Stomach (tissue), 9 donors: ENCODE data around the gene CAMTA2. TPM values are rescaled to one million over a fixed set of nuclear protein-coding genes. Genes with fewer than 3 reads are reported as not detected.

Source experiments
- DNase-seq, 2 donors: peaks; one replicate each; pipeline versions ENCODE4 v3.0.0 to v3.0.0-alpha.2; 2013 to 2019
- H3K27ac ChIP-seq, 5 donors: fragments of 200-600 bp in 4 of 5; sonication (generic) in 4 of 5; one replicate each; pipeline ENCODE4 v1.5.1; 2013 to 2019; ENCODE audit warnings: mild to moderate bottlenecking in 1 of 5, moderate library complexity in 1 of 5
- H3K27me3 ChIP-seq, 3 donors: fragments of 200-600 bp; sonication (generic); one replicate each; pipeline ENCODE4 v1.5.1; 2017 to 2019; ENCODE audit warnings: mixed run types in 1 of 3
- H3K36me3 ChIP-seq, 4 donors: fragments of 200-600 bp; sonication (generic); 1 replicate in 3 of 4; 2 replicates in 1 of 4; pipeline ENCODE4 v1.5.1; 2016 to 2019
- H3K4me1 ChIP-seq, 4 donors: fragments of 200-600 bp; sonication (generic); one replicate each; pipeline ENCODE4 v1.5.1; 2016 to 2019
- H3K4me3 ChIP-seq, 4 donors: fragments of 200-600 bp; sonication (generic) in 3 of 4; one replicate each; pipeline ENCODE4 v1.5.1; 2016 to 2019; ENCODE audit warnings: mild to moderate bottlenecking in 1 of 4
- H3K9me3 ChIP-seq, 4 donors: fragments of 200-600 bp; sonication (generic); one replicate each; pipeline ENCODE4 v1.5.1; 2016 to 2019
- EP300 ChIP-seq: sonication (generic); formaldehyde crosslinking; IDR thresholded peaks from one replicate; pipeline ENCODE4 v1.6.1; 2017; ENCODE audit warnings: antibody characterized with exemption
- POLR2A ChIP-seq, 4 donors: fragments of 450-650 bp; IDR thresholded peaks; one replicate each; pipeline ENCODE4 v1.6.1; 2016; ENCODE audit warnings: antibody characterized with exemption in 4 of 4, control low read depth in 2 of 4, mild to moderate bottlenecking in 1 of 4, moderate library complexity in 1 of 4
- POLR2AphosphoS5 ChIP-seq, 3 donors: sonication (generic); formaldehyde crosslinking; IDR thresholded peaks; one replicate each; pipeline ENCODE4 v1.6.1; 2016; ENCODE audit warnings: antibody characterized with exemption in 3 of 3
- WGBS, 5 donors: extraction: QIAGEN DNeasy Blood & Tissue Kit in 3 of 5; methylation state at CpG; one replicate each; pipeline versions ENCODE4 v1.1.5 to v1.1.7; 2013 to 2018; 5-methylcytosine and 5-hydroxymethylcytosine counted together
- intact Hi-C: fragments of 100-400 bp; cut with DNase I; formaldehyde crosslinking; loops from one replicate; pipeline ENCODE4 v1.15.1; 2023; ENCODE audit warnings: low total_unique reads
- polyA plus RNA-seq, 3 donors: library from polyadenylated mRNA; stranded (reverse); fragments of 200-250 nt; gene quantifications; one replicate each; pipeline ENCODE4 v1.2.3, GENCODE V29; 2013
- total RNA-seq, 5 donors: library from RNA; depleted of rRNA; stranded (reverse); fragments of >200 nt; gene quantifications; one replicate each; pipeline versions ENCODE4 v1.1.0 to v1.2.3, GENCODE V29; 2014 to 2016
- TF ChIP-seq, protein P1 (sequence below), 7 experiments: fragments of 450-650 bp in 4 of 7; fragments of 200-600 bp in 3 of 7; sonication (generic) in 3 of 7; IDR thresholded peaks; one replicate each; pipeline ENCODE4 v1.5.1; 2016 to 2019; ENCODE audit warnings: antibody characterized with exemption in 7 of 7, control low read depth in 2 of 7, mild to moderate bottlenecking in 1 of 7
- donor health status: healthy with polysubstance abuse.
- donor health status: Bipolar disorder and iron deficiency.
- donor health status: healthy.

The CAMTA2 gene
- total and polyA plus RNA-seq, 8 donors = 8.1 to 202 (median 54.6) TPM

DNA sequence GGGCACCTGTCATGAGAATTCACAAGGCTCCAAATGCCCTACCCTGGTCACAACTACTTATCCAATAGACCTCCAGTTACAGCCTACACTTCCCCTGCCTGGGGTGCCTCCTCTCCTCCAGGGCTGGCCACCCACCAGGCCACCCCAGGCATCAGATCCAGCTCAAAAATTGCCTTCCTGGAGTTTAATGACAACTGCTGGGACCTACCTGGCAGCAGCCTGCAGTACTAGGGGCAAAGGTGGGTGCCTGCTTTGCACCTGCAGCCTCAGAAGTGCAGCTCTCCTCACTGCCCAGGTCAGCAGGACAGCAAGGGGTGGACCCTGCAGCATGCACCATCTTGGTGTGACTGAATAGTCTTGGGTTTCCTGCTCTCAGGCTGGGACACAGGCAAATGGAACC is 51.8 kb downstream of the CAMTA2 start:
- intact Hi-C loops = no loop called here
- H3K9me3 ChIP-seq = no peaks in the 10 kb centered on the region
- H3K4me3 ChIP-seq = no peak overlapping the region
- H3K27me3 ChIP-seq = no peaks in the 10 kb centered on the region
- TF ChIP-seq EP300 = no peak
- no peak for TF ChIP-seq POLR2AphosphoS5 (IDR thresholded peaks at IDR 0.05)
- no peak for TF ChIP-seq POLR2A (IDR thresholded peaks at IDR 0.05)
- TF ChIP-seq, protein P1, sequence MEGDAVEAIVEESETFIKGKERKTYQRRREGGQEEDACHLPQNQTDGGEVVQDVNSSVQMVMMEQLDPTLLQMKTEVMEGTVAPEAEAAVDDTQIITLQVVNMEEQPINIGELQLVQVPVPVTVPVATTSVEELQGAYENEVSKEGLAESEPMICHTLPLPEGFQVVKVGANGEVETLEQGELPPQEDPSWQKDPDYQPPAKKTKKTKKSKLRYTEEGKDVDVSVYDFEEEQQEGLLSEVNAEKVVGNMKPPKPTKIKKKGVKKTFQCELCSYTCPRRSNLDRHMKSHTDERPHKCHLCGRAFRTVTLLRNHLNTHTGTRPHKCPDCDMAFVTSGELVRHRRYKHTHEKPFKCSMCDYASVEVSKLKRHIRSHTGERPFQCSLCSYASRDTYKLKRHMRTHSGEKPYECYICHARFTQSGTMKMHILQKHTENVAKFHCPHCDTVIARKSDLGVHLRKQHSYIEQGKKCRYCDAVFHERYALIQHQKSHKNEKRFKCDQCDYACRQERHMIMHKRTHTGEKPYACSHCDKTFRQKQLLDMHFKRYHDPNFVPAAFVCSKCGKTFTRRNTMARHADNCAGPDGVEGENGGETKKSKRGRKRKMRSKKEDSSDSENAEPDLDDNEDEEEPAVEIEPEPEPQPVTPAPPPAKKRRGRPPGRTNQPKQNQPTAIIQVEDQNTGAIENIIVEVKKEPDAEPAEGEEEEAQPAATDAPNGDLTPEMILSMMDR (IDR thresholded peaks at IDR 0.05) = no peak
- no peak overlapping the region for H3K27ac ChIP-seq
- H3K4me1 ChIP-seq = peaks cover 21 to 36% (median 32%) of the 10 kb centered on the region in 4 donors
- H3K36me3 ChIP-seq = peaks cover 25 to 41% (median 27%) of the 10 kb centered on the region in 4 donors
- no peak for DNase-seq

DNA sequence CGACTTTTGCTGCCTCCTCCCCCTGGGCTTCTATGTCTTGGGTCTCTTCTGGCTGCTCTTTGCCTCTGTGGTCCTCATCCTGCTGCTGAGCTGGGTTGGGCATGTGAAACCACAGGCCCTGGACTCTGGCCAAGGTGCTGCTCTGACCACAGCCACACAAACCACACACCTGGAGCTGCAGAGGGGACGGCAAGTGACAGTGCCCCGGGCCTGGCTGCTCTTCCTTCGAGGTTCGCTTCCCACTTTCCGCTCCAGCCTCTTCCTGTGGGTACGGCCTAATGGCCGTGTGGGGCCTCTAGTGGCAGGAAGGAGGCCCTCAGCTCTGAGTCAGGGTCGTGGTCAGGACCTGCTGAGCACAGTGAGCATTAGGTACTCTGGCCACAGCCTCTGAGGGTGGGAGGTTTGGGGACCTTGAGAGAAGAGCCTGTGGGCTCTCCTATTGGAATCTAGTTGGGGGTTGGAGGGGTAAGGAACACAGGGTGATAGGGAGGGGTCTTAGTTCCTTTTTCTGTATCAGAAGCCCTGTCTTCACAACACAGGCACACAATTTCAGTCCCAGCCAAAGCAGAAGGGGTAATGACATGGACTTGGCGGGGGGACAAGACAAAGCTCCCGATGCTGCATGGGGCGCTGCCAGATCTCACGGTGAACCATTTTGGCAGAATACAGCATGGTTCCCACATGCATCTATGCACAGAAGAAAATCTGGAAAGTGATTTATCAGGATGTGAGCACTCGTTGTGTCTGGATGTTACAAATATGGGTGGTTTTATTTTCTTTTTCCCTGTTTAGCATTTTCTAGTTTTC is 53.1 kb downstream of the CAMTA2 start:
- DNase-seq = peak; percentile 64 to 69
- peak in 1 of 3 donors; percentile 20 for TF ChIP-seq POLR2AphosphoS5 (IDR thresholded peaks at IDR 0.05)
- no peak for TF ChIP-seq EP300
- no peaks in the 10 kb centered on the region for H3K27me3 ChIP-seq
- H3K9me3 ChIP-seq = no peaks in the 10 kb centered on the region
- peaks cover 21 to 35% (median 29%) of the 10 kb centered on the region in 4 donors for H3K4me1 ChIP-seq
- H3K4me3 ChIP-seq = no peak overlapping the region
- intact Hi-C loops = no loop called here
- peak overlapping the region in 2 of 5 donors; percentile 19 to 32 for H3K27ac ChIP-seq
- WGBS, 5 donors = 22 to 28% (median 26%) methylated on average over 10 to 14 of the region's 14 CpGs
- H3K36me3 ChIP-seq = peaks cover 25 to 41% (median 27%) of the 10 kb centered on the region in 4 donors

DNA sequence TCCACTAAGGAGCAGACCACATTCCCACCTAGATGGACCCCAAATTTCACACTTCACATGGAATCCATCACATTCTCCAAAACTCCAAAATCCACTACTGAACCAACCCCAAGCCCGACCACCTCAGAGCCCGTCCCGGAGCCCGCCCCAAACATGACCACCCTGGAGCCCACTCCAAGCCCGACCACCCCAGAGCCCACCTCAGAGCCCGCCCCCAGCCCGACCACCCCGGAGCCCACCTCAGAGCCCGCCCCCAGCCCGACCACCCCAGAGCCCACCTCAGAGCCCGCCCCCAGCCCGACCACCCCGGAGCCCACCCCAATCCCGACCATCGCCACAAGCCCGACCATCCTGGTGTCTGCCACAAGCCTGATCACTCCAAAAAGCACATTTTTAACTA is 53.8 kb downstream of the CAMTA2 start:
- H3K4me1 ChIP-seq = peaks cover 14 to 27% (median 22%) of the 10 kb centered on the region in 4 donors
- intact Hi-C loops = no loop called here
- 75 to 92% (median 77%) methylated on average over 4 to 16 of the region's 16 CpGs for WGBS, 5 donors
- no peak for DNase-seq
- H3K9me3 ChIP-seq = no peaks in the 10 kb centered on the region
- no peaks in the 10 kb centered on the region for H3K27me3 ChIP-seq
- H3K4me3 ChIP-seq = no peak overlapping the region
- TF ChIP-seq POLR2A (IDR thresholded peaks at IDR 0.05) (no peak), POLR2AphosphoS5 (IDR thresholded peaks at IDR 0.05) (no peak), EP300 (no peak)
- TF ChIP-seq, protein P1 (IDR thresholded peaks at IDR 0.05) = no peak
- peaks cover 25 to 41% (median 27%) of the 10 kb centered on the region in 4 donors for H3K36me3 ChIP-seq
- H3K27ac ChIP-seq = peak overlapping the region in 1 of 5 donors; percentile 19

DNA sequence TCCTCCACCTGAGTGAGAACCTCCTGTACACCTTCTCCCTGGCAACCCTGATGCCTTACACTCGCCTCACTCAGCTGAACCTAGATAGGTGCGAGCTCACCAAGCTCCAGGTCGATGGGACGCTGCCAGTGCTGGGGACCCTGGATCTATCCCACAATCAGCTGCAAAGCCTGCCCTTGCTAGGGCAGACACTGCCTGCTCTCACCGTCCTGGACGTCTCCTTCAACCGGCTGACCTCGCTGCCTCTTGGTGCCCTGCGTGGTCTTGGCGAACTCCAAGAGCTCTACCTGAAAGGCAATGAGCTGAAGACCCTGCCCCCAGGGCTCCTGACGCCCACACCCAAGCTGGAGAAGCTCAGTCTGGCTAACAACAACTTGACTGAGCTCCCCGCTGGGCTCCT is 54.7 kb downstream of the CAMTA2 start:
- no peak for TF ChIP-seq EP300
- no peak for TF ChIP-seq POLR2A (IDR thresholded peaks at IDR 0.05)
- TF ChIP-seq, protein P1 (IDR thresholded peaks at IDR 0.05) = no peak
- no peak for TF ChIP-seq POLR2AphosphoS5 (IDR thresholded peaks at IDR 0.05)

DNA sequence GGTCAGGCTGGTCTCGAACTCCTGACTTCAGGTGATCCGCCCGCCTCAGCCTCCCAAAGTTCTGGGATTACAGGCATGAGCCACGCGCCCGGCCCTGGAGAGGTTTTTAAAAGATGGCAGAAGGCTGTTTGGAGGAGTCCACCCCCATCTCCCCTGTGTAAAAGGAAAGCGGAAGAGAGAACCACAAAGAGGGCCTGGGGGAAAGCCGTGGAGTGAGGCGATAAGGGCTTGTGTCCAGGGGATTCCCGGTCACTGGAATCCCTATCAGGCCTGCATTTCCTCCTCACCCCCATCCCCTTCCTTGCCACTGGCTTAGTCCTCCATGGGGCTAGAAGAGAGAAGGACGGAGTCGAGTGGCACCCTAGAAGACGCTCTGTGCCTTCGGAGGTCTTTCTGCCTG is 55.5 kb downstream of the CAMTA2 start, which contains the start of gene GP1BA:
Gene GP1BA, plus strand, starts transcription at position 315 of the 400 bp plus-strand sequence. CDS start 328 bp downstream, outside the sequence.
- TF ChIP-seq EP300 = no peak
- TF ChIP-seq, protein P1 (IDR thresholded peaks at IDR 0.05) = no peak
- TF ChIP-seq POLR2AphosphoS5 (IDR thresholded peaks at IDR 0.05) = no peak
- no peak for TF ChIP-seq POLR2A (IDR thresholded peaks at IDR 0.05)
- intact Hi-C loops = no loop called here
- Histone ChIP-seq H3K27me3 (no peaks in the 10 kb centered on the region), H3K36me3 (peaks cover 11 to 24% (median 13%) of the 10 kb centered on the region in 4 donors), H3K9me3 (no peaks in the 10 kb centered on the region), H3K4me3 (no peak within 1 kb of the TSS), H3K4me1 (peaks cover 5 to 16% (median 11%) of the 10 kb centered on the region in 4 donors), H3K27ac (no peak within 1 kb of the TSS)
- DNase-seq = no peak
- WGBS, 5 donors = 79 to 87% (median 82%) methylated on average over 14 of the region's 14 CpGs

More for the DNA sequence above, 54.7 kb downstream of the CAMTA2 start:
- intact Hi-C loops = no loop called here
- Histone ChIP-seq H3K36me3 (peaks cover 19 to 32% (median 21%) of the 10 kb centered on the region in 4 donors), H3K4me1 (peaks cover 5 to 19% (median 13%) of the 10 kb centered on the region in 4 donors), H3K27me3 (no peaks in the 10 kb centered on the region), H3K9me3 (no peaks in the 10 kb centered on the region), H3K27ac (no peak overlapping the region), H3K4me3 (no peak overlapping the region)
- DNase-seq = no peak
- 91 to 96% (median 91%) methylated on average over 8 to 12 of the region's 12 CpGs for WGBS, 5 donors
